ENCODE measurements around the gene EYS. TPM values are rescaled to one million over a fixed set of nuclear protein-coding genes. Genes with fewer than 3 reads are reported as not detected.

Gene EYS
- total RNA-seq, 1 donor from 2014 or later = not detected

DNA sequence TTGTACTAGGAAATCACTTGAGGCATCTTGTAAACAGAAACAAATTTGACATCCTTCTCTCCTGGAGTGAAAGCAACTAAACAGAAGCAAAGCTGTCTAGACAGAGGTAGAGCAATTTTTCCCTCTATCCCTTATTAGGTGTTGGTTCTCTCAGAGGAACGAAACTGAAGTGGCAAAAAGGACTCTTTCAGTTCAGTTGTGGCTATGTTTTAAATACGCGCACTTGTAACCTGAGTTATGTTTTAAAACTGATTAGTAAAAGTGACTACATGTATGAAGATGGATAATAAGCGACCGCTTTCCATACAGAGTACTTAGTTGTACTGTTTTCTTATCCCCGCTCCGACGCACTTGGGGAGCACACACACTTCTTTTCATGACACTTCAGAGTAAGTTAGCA, 1520.4 kb downstream of the EYS start:
- no peak for ATAC-seq
- intact Hi-C loops (cut with DNase I) = no loop called here
- no peak overlapping the region for H3K4me3 ChIP-seq
- no peaks in the 10 kb centered on the region for H3K27me3 ChIP-seq (ENCODE audit: low read depth)
- no peaks in the 10 kb centered on the region for H3K9me3 ChIP-seq
- H3K27ac ChIP-seq = no peak overlapping the region
- no peaks in the 10 kb centered on the region for H3K4me1 ChIP-seq
- DNase-seq = no peak
- H3K36me3 ChIP-seq = no peaks in the 10 kb centered on the region
- TF ChIP-seq, protein P1, sequence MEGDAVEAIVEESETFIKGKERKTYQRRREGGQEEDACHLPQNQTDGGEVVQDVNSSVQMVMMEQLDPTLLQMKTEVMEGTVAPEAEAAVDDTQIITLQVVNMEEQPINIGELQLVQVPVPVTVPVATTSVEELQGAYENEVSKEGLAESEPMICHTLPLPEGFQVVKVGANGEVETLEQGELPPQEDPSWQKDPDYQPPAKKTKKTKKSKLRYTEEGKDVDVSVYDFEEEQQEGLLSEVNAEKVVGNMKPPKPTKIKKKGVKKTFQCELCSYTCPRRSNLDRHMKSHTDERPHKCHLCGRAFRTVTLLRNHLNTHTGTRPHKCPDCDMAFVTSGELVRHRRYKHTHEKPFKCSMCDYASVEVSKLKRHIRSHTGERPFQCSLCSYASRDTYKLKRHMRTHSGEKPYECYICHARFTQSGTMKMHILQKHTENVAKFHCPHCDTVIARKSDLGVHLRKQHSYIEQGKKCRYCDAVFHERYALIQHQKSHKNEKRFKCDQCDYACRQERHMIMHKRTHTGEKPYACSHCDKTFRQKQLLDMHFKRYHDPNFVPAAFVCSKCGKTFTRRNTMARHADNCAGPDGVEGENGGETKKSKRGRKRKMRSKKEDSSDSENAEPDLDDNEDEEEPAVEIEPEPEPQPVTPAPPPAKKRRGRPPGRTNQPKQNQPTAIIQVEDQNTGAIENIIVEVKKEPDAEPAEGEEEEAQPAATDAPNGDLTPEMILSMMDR (IDR thresholded peaks at IDR 0.05) = no peak

DNA sequence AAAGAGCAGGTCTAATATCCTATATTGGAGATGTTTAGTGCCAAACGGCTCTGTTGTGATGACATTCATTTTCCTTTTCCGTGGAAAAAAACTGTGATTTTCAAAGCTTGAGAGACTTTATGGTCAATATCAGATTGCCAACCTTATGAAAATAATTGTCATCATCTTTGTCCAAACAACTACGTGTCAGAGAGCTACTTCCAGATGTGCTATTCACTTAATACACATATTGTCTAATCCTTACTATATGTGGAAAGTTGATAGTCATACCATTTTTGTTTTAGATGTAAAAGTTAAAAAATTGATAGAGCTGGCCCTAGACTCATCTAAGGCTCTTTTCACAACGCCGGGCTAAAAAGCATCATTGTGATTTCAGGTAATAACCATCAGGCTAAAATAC, 1521.4 kb downstream of the EYS start:
- H3K36me3 ChIP-seq = no peaks in the 10 kb centered on the region
- no peak for ATAC-seq
- H3K27me3 ChIP-seq (ENCODE audit: low read depth) = no peaks in the 10 kb centered on the region
- intact Hi-C loops (cut with DNase I) = no loop called here
- TF ChIP-seq, protein P1 (IDR thresholded peaks at IDR 0.05) = no peak
- H3K9me3 ChIP-seq = no peaks in the 10 kb centered on the region
- DNase-seq = no peak
- no peak overlapping the region for H3K4me3 ChIP-seq
- no peaks in the 10 kb centered on the region for H3K4me1 ChIP-seq
- no peak overlapping the region for H3K27ac ChIP-seq

DNA sequence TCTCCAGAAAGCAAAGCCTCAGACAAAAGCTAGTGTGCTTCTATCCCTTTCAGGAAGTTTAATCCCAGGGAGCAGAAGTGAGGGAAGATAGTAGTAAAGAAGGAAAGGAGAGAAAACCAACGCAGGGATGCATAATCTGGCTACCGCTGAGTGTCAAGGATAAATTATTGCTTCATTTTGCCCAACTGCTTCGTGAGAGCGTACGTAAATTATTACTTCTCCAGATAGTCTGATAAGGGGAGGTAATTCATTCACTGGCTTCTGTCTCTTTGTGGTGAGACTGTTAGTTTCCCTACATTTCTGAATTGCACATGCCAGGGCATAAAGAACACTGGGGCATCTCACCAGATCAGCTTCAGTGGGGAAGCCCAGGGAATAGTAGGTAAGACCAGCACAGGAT, 1531.7 kb downstream of the EYS start:
- Histone ChIP-seq H3K36me3 (no peaks in the 10 kb centered on the region), H3K4me3 (no peak overlapping the region), H3K27me3 (ENCODE audit: low read depth) (no peaks in the 10 kb centered on the region), H3K27ac (no peak overlapping the region), H3K4me1 (no peaks in the 10 kb centered on the region), H3K9me3 (no peaks in the 10 kb centered on the region)
- TF ChIP-seq, protein P1 (IDR thresholded peaks at IDR 0.05) = no peak
- ATAC-seq = no peak
- no peak for DNase-seq
- intact Hi-C loops (cut with DNase I) = no loop called here

DNA sequence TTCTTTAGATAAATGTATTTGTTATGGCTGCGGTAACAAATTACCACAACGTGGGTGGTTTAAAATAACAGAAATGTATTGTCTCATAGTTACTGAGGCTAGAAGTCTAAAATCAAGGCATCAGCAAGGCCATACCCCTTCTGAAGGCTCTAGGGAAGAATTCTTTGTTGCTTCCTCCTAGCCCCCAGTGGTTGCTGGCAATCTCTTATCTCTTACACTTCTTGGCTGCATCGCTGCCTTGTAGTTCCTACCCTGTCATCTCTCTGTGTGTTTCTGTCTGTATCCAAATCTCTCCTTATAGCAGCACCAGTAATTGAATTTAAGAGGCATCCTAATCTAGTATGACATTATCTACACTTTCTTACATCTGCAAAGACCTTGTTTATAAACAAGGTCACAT, 1536.7 kb downstream of the EYS start:
- Histone ChIP-seq H3K4me3 (no peak overlapping the region), H3K9me3 (no peaks in the 10 kb centered on the region), H3K36me3 (no peaks in the 10 kb centered on the region), H3K27ac (no peak overlapping the region), H3K4me1 (no peaks in the 10 kb centered on the region), H3K27me3 (ENCODE audit: low read depth) (no peaks in the 10 kb centered on the region)
- TF ChIP-seq, protein P1 (IDR thresholded peaks at IDR 0.05) = no peak
- DNase-seq = no peak
- ATAC-seq = no peak
- intact Hi-C loops (cut with DNase I) = no loop called here

DNA sequence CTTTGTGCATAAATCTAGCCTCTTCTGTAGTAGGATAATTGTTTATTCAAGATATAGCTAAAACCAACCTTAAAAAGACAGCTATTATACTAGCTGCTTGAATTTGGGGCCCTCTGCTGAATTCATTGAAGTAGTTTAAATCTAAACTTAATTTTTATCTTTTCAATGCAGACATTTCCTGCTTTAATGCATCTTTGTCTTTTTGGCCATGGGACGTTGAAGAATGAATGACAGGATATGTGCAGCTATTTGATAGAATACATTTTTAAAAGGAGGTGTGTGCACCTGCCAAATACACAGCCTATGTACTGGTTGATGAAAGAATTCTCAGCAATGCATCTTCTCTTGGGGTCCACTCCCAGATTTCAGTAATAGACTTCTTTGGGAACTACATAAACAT, 1546.5 kb downstream of the EYS start:
- no peak for ATAC-seq
- no peaks in the 10 kb centered on the region for H3K36me3 ChIP-seq
- no peak overlapping the region for H3K27ac ChIP-seq
- H3K4me1 ChIP-seq = no peaks in the 10 kb centered on the region
- no peaks in the 10 kb centered on the region for H3K27me3 ChIP-seq (ENCODE audit: low read depth)
- TF ChIP-seq, protein P1 (IDR thresholded peaks at IDR 0.05) = no peak
- H3K4me3 ChIP-seq = no peak overlapping the region
- DNase-seq = no peak
- intact Hi-C loops (cut with DNase I) = no loop called here
- H3K9me3 ChIP-seq = no peaks in the 10 kb centered on the region

DNA sequence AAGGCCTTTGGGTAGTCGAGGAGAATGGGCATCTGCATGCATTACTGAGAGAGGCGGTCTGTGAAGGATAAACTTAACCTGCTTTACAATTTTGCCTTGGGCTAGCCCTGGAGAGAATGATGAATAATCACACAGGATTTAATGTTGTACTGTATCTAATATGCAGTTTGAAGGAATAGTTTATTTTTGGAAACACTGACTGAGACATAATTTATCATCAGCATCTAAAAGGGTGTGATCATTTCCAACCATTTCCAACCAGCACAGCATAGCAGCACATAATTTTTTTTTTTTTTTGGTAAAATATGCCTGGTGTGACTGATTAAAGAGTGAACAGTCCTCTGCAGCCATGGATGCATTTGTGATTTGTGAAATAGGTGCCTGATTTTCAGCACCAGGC, 1552.0 kb downstream of the EYS start:
- Histone ChIP-seq H3K4me1 (no peaks in the 10 kb centered on the region), H3K27ac (no peak overlapping the region), H3K27me3 (ENCODE audit: low read depth) (no peaks in the 10 kb centered on the region), H3K36me3 (no peaks in the 10 kb centered on the region), H3K4me3 (no peak overlapping the region), H3K9me3 (no peaks in the 10 kb centered on the region)
- TF ChIP-seq, protein P1 (IDR thresholded peaks at IDR 0.05) = no peak
- no peak for DNase-seq
- intact Hi-C loops (cut with DNase I) = no loop called here
- no peak for ATAC-seq
